Measurements from ENCODE around the gene LHX8.

GRCh38 chr1:75129660-75129982, 4.6 kb upstream of the LHX8 start:
- TF ChIP-seq JUNB (IDR thresholded peaks at IDR 0.05): no peak
- TF ChIP-seq MYC (IDR thresholded peaks at IDR 0.05; ENCODE audit: borderline replicate concordance, low read length): no peak
- no peak for TF ChIP-seq CTCF (IDR thresholded peaks at IDR 0.05)
- no peak for TF ChIP-seq CHD2 (IDR thresholded peaks at IDR 0.05; ENCODE audit: low read length, partially characterized antibody)
- no peak for TF ChIP-seq POLR2A (IDR thresholded peaks at IDR 0.05; ENCODE audit: low read length)
- no peak for TF ChIP-seq REST (IDR thresholded peaks at IDR 0.05)
- TF ChIP-seq MAX (IDR thresholded peaks at IDR 0.05): no peak
- no peak for TF ChIP-seq ESRRA (IDR thresholded peaks at IDR 0.05; ENCODE audit: borderline replicate concordance, low read length)
- TF ChIP-seq JUN (IDR thresholded peaks at IDR 0.05): no peak
- TF ChIP-seq NFE2L2 (conservative IDR thresholded peaks at IDR 0.05; ENCODE audit: low read length): no peak
- TF ChIP-seq EP300 (IDR thresholded peaks at IDR 0.05): no peak

Data from A549 (cell line).